GM20000 (cell line): Measurements from ENCODE around the gene POMT1.
A peak's percentile ranks its signal among the peaks of the same experiment; 100 is the strongest.
"Not testable (repeated sequence)": the region's sequence is repeated elsewhere in the genome, so short reads cannot be mapped to it uniquely, and the experiment has no call there.

Experiments used
- DNase-seq: peaks from one replicate; pipeline ENCODE4 v3.0.0; 2012; ENCODE audit warnings: low spot score
- CTCF ChIP-seq: IDR thresholded peaks from 2 replicates; pipeline ENCODE4 v1.5.1; 2012; ENCODE audit warnings: mild to moderate bottlenecking, control low read depth; ENCODE audit errors: extremely low read depth, missing control alignments

POMT1 gene, protein sequence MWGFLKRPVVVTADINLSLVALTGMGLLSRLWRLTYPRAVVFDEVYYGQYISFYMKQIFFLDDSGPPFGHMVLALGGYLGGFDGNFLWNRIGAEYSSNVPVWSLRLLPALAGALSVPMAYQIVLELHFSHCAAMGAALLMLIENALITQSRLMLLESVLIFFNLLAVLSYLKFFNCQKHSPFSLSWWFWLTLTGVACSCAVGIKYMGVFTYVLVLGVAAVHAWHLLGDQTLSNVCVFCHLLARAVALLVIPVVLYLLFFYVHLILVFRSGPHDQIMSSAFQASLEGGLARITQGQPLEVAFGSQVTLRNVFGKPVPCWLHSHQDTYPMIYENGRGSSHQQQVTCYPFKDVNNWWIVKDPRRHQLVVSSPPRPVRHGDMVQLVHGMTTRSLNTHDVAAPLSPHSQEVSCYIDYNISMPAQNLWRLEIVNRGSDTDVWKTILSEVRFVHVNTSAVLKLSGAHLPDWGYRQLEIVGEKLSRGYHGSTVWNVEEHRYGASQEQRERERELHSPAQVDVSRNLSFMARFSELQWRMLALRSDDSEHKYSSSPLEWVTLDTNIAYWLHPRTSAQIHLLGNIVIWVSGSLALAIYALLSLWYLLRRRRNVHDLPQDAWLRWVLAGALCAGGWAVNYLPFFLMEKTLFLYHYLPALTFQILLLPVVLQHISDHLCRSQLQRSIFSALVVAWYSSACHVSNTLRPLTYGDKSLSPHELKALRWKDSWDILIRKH

DNA sequence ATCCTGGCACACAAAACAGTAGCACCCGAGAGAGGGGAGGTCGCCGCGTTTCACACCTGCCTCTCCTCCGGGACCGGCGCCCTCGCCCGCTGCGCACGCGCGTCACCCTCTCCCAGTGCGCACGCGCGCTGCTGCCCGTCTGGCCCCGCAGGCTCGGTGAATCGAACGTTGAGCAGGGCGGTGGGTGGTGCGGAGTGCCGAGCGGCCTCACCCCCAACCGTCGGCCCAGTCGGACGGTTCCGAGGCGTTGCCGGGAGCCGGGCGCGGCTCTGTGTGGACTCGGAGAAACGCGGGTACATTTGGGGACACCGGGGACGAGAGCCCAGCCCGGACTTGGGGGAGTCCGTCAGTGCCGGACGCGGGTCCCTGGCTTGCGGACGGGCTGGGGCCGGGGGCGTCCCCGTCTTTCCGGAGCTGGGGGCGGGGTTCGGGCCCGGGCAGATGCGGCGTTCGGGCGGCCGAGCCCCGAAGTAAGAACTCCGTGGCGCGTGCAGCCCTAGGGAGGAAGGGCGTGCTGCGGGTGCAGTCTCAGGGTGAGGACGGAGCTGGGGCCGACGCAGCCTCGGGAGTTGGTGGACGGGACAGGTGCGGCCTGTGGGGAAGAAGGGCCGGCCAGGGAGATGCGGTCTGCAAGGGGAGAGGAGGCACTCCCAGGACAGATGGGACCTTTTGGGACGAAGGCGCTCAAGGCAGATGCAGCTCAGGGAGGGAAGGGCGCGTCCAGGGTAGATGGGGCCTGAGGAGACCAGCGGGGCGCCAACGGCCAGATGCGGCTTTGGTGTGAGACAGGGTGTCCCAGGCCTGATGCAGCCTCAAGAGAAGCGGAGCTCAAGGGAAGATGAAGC is at the start of gene POMT1:
Gene POMT1, plus strand, starts transcription at position 138 of the 845 bp plus-strand sequence. CDS start 1,301 bp downstream, outside the sequence.
- TF ChIP-seq CTCF: no peak
- peak; percentile 98 for DNase-seq

GRCh38 chr9:131454028-131454427 is 48.7 kb upstream of the POMT1 start:
- no peak for TF ChIP-seq CTCF
- no peak for DNase-seq

GRCh38 chr9:131455655-131456054 is 47.1 kb upstream of the POMT1 start:
- not testable (repeated sequence) for DNase-seq

DNA sequence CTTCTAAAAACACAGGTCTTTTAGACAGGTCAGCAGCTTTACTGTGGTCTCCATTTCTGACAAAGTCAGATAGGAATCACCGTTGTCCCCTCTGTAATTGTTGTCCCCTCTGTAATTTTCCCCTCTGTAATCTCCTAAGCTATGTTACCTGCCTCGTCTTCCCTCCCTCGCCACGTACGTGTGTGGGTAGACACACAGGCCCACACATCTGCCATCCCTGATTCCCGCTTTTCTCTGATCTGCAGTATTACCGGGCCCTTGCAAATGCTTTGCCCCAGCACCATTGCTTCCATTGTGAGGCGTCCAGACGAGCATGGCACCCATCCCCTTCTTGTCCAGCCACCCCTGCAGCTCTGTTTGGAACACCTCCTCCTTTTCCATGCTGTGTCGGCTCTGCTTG is 45.0 kb upstream of the POMT1 start:
- TF ChIP-seq CTCF: no peak
- no peak for DNase-seq

GRCh38 chr9:131459056-131459455 is 43.7 kb upstream of the POMT1 start:
- no peak for DNase-seq
- TF ChIP-seq CTCF: no peak

- no peak for TF ChIP-seq CTCF
- no peak for DNase-seq
Measured at GRCh38 chr9:131461166-131461565, 41.6 kb upstream of the POMT1 start.

DNA sequence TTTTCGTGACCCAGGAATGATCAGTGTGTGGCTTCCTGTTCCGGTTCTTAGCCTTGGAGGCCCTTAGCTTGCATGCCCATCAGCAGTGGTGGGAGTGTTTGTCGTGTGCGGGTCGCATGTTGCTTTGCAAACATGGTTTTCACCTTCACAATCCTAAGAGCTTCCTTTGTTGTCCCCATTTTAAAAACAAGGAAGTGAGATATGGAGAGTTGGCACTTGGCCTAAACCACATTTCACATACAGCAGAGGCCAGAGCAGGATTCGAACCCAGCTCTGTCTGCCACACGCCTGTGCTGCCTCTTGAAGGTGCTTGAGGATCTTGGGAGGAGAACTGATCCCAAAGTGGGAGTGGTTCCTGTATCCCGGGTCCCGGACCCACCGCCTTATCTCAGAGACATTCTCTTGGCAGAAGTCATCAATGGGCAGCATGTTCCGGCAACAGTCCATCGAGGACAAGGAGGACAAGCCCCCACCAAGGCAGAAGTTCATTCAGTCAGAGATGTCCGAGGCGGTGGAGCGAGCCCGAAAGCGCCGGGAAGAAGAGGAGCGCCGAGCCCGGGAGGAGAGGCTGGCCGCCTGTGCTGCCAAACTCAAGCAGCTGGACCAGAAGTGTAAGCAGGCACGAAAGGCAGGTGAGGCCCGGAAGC is 38.2 kb upstream of the POMT1 start:
- no peak for DNase-seq
- TF ChIP-seq CTCF: no peak
